Left ventricle myocardium inferior (tissue), 1 donor: Measurements from ENCODE around the gene DMBX1. TPM values are rescaled to one million over a fixed set of nuclear protein-coding genes. Genes with fewer than 3 reads are reported as not detected.

ENCODE experiments used
- DNase-seq: peaks from one replicate; pipeline ENCODE4 v3.0.0-alpha.2; 2020
- H3K27ac ChIP-seq: fragments of 200-600 bp; replicated peaks from 2 replicates; pipeline ENCODE4 v1.8.0; 2021
- H3K27me3 ChIP-seq: fragments of 200-600 bp; 2 replicates; pipeline ENCODE4 v1.8.0; 2021; ENCODE audit warnings: low read depth
- H3K36me3 ChIP-seq: fragments of 200-600 bp; 2 replicates; pipeline ENCODE4 v1.8.0; 2021
- H3K4me1 ChIP-seq: fragments of 200-600 bp; 2 replicates; pipeline ENCODE4 v1.8.0; 2021
- H3K4me3 ChIP-seq: fragments of 200-600 bp; 2 replicates; pipeline ENCODE4 v1.8.0; 2021; ENCODE audit warnings: mild to moderate bottlenecking, moderate library complexity
- H3K9me3 ChIP-seq: fragments of 200-600 bp; replicated peaks from 2 replicates; pipeline ENCODE4 v1.8.0; 2021
- intact Hi-C: fragments of 100-400 bp; cut with micrococcal nuclease; formaldehyde crosslinking; loops from one replicate; pipeline ENCODE4 v1.11.0; 2022
- total RNA-seq: library from RNA; stranded (reverse); fragmentation: NEBNext Ultra II Directional; extraction: Animal tissue kit (Norgen Biotek cat#: 25700); gene quantifications from one replicate; pipeline ENCODE4 v1.2.1, GENCODE V29; 2021
- TF ChIP-seq, protein P1 (sequence below): fragments of 200-600 bp; IDR thresholded peaks from 2 replicates; pipeline ENCODE4 v1.8.0; 2021; ENCODE audit warnings: antibody characterized with exemption, mild to moderate bottlenecking, borderline replicate concordance
- donor health status: DM: no; HTN: yes; CAD: no; lungs with severe emphysema.

DMBX1 gene
- total RNA-seq, 1 donor from 2014 or later: not detected

DNA sequence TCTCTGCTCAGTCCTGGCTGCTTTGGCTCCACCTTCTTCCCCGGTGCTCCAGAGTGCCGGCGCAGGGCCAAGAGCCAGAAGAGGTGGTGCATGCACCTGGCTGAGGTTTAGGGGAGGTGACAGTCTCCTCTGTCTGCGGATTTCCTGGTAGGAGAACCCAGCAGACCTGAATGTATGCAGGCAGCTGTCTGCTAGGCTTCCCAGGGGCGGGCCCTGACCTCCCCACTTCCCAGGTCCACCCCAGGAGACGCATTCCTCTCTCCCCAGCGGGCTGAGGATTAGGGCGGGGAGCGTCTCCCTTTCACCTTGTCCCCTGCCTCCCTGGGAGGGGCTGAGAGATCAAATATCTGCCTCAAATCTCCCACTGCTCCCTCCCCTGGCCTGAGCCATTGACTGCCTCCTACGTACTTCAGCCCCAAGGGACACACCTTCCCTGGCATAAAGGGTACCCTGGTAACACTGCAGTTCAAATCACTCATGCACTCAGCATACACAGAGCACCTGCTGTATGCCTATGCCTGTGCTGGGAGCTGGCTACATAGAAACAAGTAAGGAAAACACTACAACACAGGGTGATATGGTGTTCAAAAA is 27.5 kb downstream of the DMBX1 start:
- H3K27ac ChIP-seq: no peak overlapping the region
- peaks cover 97% of the 10 kb centered on the region for H3K27me3 ChIP-seq
- no peaks in the 10 kb centered on the region for H3K9me3 ChIP-seq
- intact Hi-C loops: no loop called here
- DNase-seq: no peak
- H3K4me3 ChIP-seq: no peak overlapping the region
- no peaks in the 10 kb centered on the region for H3K36me3 ChIP-seq
- TF ChIP-seq, protein P1, sequence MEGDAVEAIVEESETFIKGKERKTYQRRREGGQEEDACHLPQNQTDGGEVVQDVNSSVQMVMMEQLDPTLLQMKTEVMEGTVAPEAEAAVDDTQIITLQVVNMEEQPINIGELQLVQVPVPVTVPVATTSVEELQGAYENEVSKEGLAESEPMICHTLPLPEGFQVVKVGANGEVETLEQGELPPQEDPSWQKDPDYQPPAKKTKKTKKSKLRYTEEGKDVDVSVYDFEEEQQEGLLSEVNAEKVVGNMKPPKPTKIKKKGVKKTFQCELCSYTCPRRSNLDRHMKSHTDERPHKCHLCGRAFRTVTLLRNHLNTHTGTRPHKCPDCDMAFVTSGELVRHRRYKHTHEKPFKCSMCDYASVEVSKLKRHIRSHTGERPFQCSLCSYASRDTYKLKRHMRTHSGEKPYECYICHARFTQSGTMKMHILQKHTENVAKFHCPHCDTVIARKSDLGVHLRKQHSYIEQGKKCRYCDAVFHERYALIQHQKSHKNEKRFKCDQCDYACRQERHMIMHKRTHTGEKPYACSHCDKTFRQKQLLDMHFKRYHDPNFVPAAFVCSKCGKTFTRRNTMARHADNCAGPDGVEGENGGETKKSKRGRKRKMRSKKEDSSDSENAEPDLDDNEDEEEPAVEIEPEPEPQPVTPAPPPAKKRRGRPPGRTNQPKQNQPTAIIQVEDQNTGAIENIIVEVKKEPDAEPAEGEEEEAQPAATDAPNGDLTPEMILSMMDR: no peak
- H3K4me1 ChIP-seq: peaks cover under 1% of the 10 kb centered on the region

GRCh38 chr1:46517932-46518498 is 28.4 kb downstream of the DMBX1 start:
- H3K27ac ChIP-seq: no peak overlapping the region
- no peaks in the 10 kb centered on the region for H3K36me3 ChIP-seq
- no peak overlapping the region for H3K4me3 ChIP-seq
- peaks cover 8% of the 10 kb centered on the region for H3K4me1 ChIP-seq
- H3K9me3 ChIP-seq: no peaks in the 10 kb centered on the region
- TF ChIP-seq, protein P1: no peak
- intact Hi-C loops: no loop called here
- no peak for DNase-seq
- peaks cover 92% of the 10 kb centered on the region for H3K27me3 ChIP-seq

GRCh38 chr1:46519209-46519608 is 29.6 kb downstream of the DMBX1 start:
- TF ChIP-seq, protein P1: no peak
- intact Hi-C loops: no loop called here
- DNase-seq: no peak
- Histone ChIP-seq H3K4me3 (no peak overlapping the region), H3K36me3 (no peaks in the 10 kb centered on the region), H3K27me3 (peaks cover 82% of the 10 kb centered on the region), H3K9me3 (no peaks in the 10 kb centered on the region), H3K27ac (no peak overlapping the region), H3K4me1 (peaks cover 8% of the 10 kb centered on the region)

- TF ChIP-seq, protein P1: no peak
Observed at GRCh38 chr1:46520063-46520911, 30.7 kb downstream of the DMBX1 start.

DNA sequence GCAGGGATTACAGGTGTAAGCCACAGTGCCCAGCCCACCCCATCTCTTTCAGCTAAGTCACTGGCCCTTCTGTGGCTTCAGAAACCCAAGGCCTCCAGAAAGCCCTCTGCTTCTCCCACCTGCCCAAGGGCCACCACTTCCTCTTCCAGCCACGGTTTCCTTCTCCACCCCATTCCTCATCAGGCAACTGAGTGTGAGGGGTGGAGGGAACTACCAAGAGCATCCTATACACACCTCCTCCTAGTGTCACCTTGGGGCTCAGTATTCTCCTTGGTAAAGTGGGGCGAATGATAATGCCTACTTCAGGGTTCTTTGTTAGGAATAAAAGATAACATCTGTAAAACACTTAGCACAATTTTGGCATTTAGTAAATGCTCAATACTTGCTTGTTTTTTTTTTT is 31.8 kb downstream of the DMBX1 start:
- Histone ChIP-seq H3K27me3 (peaks cover 82% of the 10 kb centered on the region), H3K27ac (no peak overlapping the region), H3K9me3 (no peaks in the 10 kb centered on the region), H3K4me3 (no peak overlapping the region), H3K4me1 (peaks cover 8% of the 10 kb centered on the region), H3K36me3 (no peaks in the 10 kb centered on the region)
- no peak for DNase-seq
- intact Hi-C loops: no loop called here
- TF ChIP-seq, protein P1: no peak

More at GRCh38 chr1:46520063-46520911, 30.7 kb downstream of the DMBX1 start:
- H3K4me3 ChIP-seq: no peak overlapping the region
- no peaks in the 10 kb centered on the region for H3K9me3 ChIP-seq
- DNase-seq: no peak
- intact Hi-C loops: no loop called here
- H3K4me1 ChIP-seq: peaks cover 8% of the 10 kb centered on the region
- no peaks in the 10 kb centered on the region for H3K36me3 ChIP-seq
- H3K27ac ChIP-seq: no peak overlapping the region
- peaks cover 82% of the 10 kb centered on the region for H3K27me3 ChIP-seq
